Calu3 (cell line): ENCODE data around the gene TMEM26. TPM values are rescaled to one million over a fixed set of nuclear protein-coding genes. Genes with fewer than 3 reads are reported as not detected.

Source experiments
- BruUV-seq: library from RNA; stranded (reverse); fragments of 400-500 nt; replicated peaks from 2 replicates; lab custom pipeline; 2021; lab: Mats Ljungman, UMichigan
- CTCF ChIA-PET: fragments of 300-600 bp; sonication (Branson Sonifier 250); formaldehyde crosslinking; loops from one replicate; lab custom pipeline; 2022; ENCODE audit warnings: antibody characterized with exemption; lab: Charles Lee
- DNase-seq: peaks from one replicate; pipeline ENCODE4 v3.0.0; 2022
- H3K27ac Mint-ChIP-seq: one replicate; pipeline ENCODE4 v1.8.0; 2022; ENCODE audit warnings: mixed read lengths; ENCODE audit not compliant: unreplicated experiment
- H3K27me3 Mint-ChIP-seq: one replicate; pipeline ENCODE4 v1.8.0; 2022; ENCODE audit warnings: mixed read lengths; ENCODE audit not compliant: unreplicated experiment
- H3K36me3 Mint-ChIP-seq: one replicate; pipeline ENCODE4 v1.8.0; 2022; ENCODE audit warnings: mild to moderate bottlenecking, moderate library complexity, mixed read lengths; ENCODE audit not compliant: insufficient read depth, unreplicated experiment
- H3K4me1 Mint-ChIP-seq: one replicate; pipeline ENCODE4 v1.8.0; 2022; ENCODE audit warnings: mild to moderate bottlenecking, low read depth, mixed read lengths; ENCODE audit not compliant: unreplicated experiment
- H3K4me3 Mint-ChIP-seq: one replicate; pipeline ENCODE4 v1.8.0; 2022; ENCODE audit warnings: mild to moderate bottlenecking, low read depth, moderate library complexity, mixed read lengths; ENCODE audit not compliant: unreplicated experiment
- H3K9me3 Mint-ChIP-seq: one replicate; pipeline ENCODE4 v1.8.0; 2022; ENCODE audit warnings: low read depth, mixed read lengths; ENCODE audit not compliant: unreplicated experiment
- CTCF ChIP-seq: fragments of 200-600 bp; IDR thresholded peaks from one replicate; pipeline ENCODE4 v1.8.0; 2022; ENCODE audit warnings: antibody characterized with exemption; ENCODE audit not compliant: unreplicated experiment
- intact Hi-C: fragments of 100-400 bp; cut with micrococcal nuclease; formaldehyde crosslinking; loops from one replicate; pipeline ENCODE4 v1.10.0; 2022; ENCODE audit not compliant: unreplicated experiment
- total RNA-seq: library from RNA; stranded (reverse); gene quantifications from 2 replicates; pipeline ENCODE4 v1.2.3, GENCODE V29; 2022

TMEM26 gene
- total RNA-seq, 1 experiment from 2014 or later = not detected

- intact Hi-C loops = no loop called here
- DNase-seq = no peak
- H3K4me3 Mint-ChIP-seq = no peak overlapping the region
- no TSS peak for BruUV-seq
- no peaks in the 10 kb centered on the region for H3K9me3 Mint-ChIP-seq
- TF ChIP-seq CTCF = no peak
- no peak overlapping the region for H3K27ac Mint-ChIP-seq
- H3K4me1 Mint-ChIP-seq = peaks cover 8% of the 10 kb centered on the region
- CTCF ChIA-PET = no interaction called here
- H3K27me3 Mint-ChIP-seq = no peaks in the 10 kb centered on the region
- H3K36me3 Mint-ChIP-seq = no peaks in the 10 kb centered on the region
These were observed 52.7 kb downstream of the TMEM26 start for GRCh38 chr10:61400524-61400923.

- Mint-ChIP-seq H3K4me1 (peaks cover 8% of the 10 kb centered on the region), H3K27ac (no peak overlapping the region), H3K27me3 (no peaks in the 10 kb centered on the region), H3K9me3 (no peaks in the 10 kb centered on the region), H3K4me3 (no peak overlapping the region), H3K36me3 (no peaks in the 10 kb centered on the region)
- TF ChIP-seq CTCF = no peak
- no peak for DNase-seq
- intact Hi-C loops = no loop called here
- no TSS peak for BruUV-seq
- CTCF ChIA-PET = no interaction called here
These were observed 53.8 kb downstream of the TMEM26 start for GRCh38 chr10:61399406-61399805.

- Mint-ChIP-seq H3K9me3 (no peaks in the 10 kb centered on the region), H3K27me3 (no peaks in the 10 kb centered on the region), H3K4me3 (no peak overlapping the region), H3K27ac (no peak overlapping the region), H3K4me1 (peaks cover 8% of the 10 kb centered on the region), H3K36me3 (no peaks in the 10 kb centered on the region)
- no TSS peak for BruUV-seq
- TF ChIP-seq CTCF = no peak
- CTCF ChIA-PET = no interaction called here
- intact Hi-C loops = no loop called here
- DNase-seq = no peak
These were observed 54.6 kb downstream of the TMEM26 start for GRCh38 chr10:61398366-61399129.

GRCh38 chr10:61397175-61397986 lies 55.8 kb downstream of the TMEM26 start:
- intact Hi-C loops = no loop called here
- CTCF ChIA-PET = no interaction called here
- Mint-ChIP-seq H3K9me3 (no peaks in the 10 kb centered on the region), H3K27me3 (no peaks in the 10 kb centered on the region), H3K4me3 (peak overlapping the region; percentile 1), H3K27ac (no peak overlapping the region), H3K4me1 (peaks cover 8% of the 10 kb centered on the region), H3K36me3 (no peaks in the 10 kb centered on the region)
- no peak for TF ChIP-seq CTCF
- BruUV-seq = no TSS peak
- DNase-seq = no peak
